ENCODE data around the gene ITPRIPL2. TPM values are rescaled to one million over a fixed set of nuclear protein-coding genes. Genes with fewer than 3 reads are reported as not detected.

ITPRIPL2 gene
- polyA plus RNA-seq, 1 donor from 2014 or later, result not detected

DNA sequence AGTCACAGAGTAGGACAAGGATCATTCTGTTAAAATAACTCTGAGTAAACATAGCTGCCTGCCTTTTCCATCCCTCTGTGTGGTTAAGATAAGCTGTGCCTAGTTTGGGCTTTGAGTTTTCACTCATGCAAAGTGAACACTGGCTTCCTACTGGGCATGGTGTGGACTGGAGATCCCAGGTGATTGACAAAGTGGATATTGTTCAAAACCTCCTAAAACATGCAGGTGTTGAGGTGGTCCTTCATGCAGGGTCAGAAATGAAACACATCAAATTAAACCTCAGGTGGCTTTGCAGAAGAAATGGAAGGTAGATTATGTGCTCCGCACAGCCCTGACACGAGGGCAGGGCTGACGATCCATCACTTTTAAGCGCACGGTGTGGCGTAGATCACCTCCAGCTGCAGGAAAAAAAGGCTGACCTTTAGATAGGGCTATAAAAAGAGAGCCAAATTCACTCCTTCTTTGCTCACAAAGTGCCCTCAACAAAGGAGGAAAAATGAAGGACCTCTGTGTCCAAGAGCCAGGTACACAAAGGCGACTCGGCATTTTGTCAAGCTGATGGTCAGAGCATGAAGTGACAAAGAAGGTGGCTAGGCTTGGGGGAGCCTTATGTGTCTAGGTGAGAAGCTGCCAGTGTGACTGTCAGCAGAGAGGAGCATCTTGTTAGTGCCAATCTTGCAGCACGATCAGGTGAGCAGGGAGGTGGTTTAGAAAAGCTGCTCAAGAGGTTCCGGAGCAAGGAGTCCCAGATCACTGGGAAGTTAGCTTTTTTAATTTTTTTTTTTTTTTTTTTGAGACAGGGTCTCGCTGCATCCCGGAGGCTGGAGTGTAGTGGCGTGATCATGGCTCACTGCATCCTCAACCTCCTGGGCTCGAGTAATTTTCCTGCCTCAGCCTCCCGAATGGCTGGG is 19.9 kb upstream of the ITPRIPL2 start:
- H3K36me3 ChIP-seq (ENCODE audit: insufficient read depth, low read length), result no peaks in the 10 kb centered on the region
- H2AFZ ChIP-seq (ENCODE audit: low read depth, low read length), result no peak overlapping the region
- H3K27me3 ChIP-seq (ENCODE audit: insufficient read depth, low read depth, low read length), result no peaks in the 10 kb centered on the region
- H4K20me1 ChIP-seq (ENCODE audit: insufficient read depth), result no peaks in the 10 kb centered on the region
- H3F3A ChIP-seq (ENCODE audit: insufficient read depth, low read length, poor library complexity, severe bottlenecking), result no peaks in the 10 kb centered on the region
- H3K4me3 ChIP-seq (ENCODE audit: low read length), result no peak overlapping the region
- no peak overlapping the region for H3K27ac ChIP-seq (ENCODE audit: low read length)
- H3K9me3 ChIP-seq (ENCODE audit: low read length), result no peaks in the 10 kb centered on the region
- no peak for TF ChIP-seq MXI1 (conservative IDR thresholded peaks at IDR 0.05; ENCODE audit: poor library complexity, severe bottlenecking)
- TF ChIP-seq SMC3 (conservative IDR thresholded peaks at IDR 0.05; ENCODE audit: poor library complexity), result no peak
- no peak for TF ChIP-seq RAD21 (conservative IDR thresholded peaks at IDR 0.05)
- TF ChIP-seq, protein P1, sequence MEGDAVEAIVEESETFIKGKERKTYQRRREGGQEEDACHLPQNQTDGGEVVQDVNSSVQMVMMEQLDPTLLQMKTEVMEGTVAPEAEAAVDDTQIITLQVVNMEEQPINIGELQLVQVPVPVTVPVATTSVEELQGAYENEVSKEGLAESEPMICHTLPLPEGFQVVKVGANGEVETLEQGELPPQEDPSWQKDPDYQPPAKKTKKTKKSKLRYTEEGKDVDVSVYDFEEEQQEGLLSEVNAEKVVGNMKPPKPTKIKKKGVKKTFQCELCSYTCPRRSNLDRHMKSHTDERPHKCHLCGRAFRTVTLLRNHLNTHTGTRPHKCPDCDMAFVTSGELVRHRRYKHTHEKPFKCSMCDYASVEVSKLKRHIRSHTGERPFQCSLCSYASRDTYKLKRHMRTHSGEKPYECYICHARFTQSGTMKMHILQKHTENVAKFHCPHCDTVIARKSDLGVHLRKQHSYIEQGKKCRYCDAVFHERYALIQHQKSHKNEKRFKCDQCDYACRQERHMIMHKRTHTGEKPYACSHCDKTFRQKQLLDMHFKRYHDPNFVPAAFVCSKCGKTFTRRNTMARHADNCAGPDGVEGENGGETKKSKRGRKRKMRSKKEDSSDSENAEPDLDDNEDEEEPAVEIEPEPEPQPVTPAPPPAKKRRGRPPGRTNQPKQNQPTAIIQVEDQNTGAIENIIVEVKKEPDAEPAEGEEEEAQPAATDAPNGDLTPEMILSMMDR (IDR thresholded peaks at IDR 0.05; ENCODE audit: poor library complexity, severe bottlenecking), result no peak
- no peak for TF ChIP-seq TAF1 (IDR thresholded peaks at IDR 0.05; ENCODE audit: low read depth)
- TF ChIP-seq EP300 (conservative IDR thresholded peaks at IDR 0.05; ENCODE audit: poor library complexity, severe bottlenecking), result no peak
- TF ChIP-seq EZH2 (IDR thresholded peaks at IDR 0.05; ENCODE audit: borderline replicate concordance, insufficient read depth, low read length, poor library complexity, severe bottlenecking), result no peak
- TF ChIP-seq, protein P2, sequence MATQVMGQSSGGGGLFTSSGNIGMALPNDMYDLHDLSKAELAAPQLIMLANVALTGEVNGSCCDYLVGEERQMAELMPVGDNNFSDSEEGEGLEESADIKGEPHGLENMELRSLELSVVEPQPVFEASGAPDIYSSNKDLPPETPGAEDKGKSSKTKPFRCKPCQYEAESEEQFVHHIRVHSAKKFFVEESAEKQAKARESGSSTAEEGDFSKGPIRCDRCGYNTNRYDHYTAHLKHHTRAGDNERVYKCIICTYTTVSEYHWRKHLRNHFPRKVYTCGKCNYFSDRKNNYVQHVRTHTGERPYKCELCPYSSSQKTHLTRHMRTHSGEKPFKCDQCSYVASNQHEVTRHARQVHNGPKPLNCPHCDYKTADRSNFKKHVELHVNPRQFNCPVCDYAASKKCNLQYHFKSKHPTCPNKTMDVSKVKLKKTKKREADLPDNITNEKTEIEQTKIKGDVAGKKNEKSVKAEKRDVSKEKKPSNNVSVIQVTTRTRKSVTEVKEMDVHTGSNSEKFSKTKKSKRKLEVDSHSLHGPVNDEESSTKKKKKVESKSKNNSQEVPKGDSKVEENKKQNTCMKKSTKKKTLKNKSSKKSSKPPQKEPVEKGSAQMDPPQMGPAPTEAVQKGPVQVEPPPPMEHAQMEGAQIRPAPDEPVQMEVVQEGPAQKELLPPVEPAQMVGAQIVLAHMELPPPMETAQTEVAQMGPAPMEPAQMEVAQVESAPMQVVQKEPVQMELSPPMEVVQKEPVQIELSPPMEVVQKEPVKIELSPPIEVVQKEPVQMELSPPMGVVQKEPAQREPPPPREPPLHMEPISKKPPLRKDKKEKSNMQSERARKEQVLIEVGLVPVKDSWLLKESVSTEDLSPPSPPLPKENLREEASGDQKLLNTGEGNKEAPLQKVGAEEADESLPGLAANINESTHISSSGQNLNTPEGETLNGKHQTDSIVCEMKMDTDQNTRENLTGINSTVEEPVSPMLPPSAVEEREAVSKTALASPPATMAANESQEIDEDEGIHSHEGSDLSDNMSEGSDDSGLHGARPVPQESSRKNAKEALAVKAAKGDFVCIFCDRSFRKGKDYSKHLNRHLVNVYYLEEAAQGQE (IDR thresholded peaks at IDR 0.05; ENCODE audit: borderline replicate concordance), result no peak
- no peak for TF ChIP-seq POLR2AphosphoS5 (IDR thresholded peaks at IDR 0.05)
- H3K9me2 ChIP-seq (ENCODE audit: insufficient read depth, low read length), result no peaks in the 10 kb centered on the region
- no peak overlapping the region for H3K9ac ChIP-seq (ENCODE audit: low read length)
- H3K4me2 ChIP-seq (ENCODE audit: low read length), result no peak overlapping the region
- no peaks in the 10 kb centered on the region for H3K79me2 ChIP-seq (replicated peaks; ENCODE audit: insufficient read depth, low read length)

DNA sequence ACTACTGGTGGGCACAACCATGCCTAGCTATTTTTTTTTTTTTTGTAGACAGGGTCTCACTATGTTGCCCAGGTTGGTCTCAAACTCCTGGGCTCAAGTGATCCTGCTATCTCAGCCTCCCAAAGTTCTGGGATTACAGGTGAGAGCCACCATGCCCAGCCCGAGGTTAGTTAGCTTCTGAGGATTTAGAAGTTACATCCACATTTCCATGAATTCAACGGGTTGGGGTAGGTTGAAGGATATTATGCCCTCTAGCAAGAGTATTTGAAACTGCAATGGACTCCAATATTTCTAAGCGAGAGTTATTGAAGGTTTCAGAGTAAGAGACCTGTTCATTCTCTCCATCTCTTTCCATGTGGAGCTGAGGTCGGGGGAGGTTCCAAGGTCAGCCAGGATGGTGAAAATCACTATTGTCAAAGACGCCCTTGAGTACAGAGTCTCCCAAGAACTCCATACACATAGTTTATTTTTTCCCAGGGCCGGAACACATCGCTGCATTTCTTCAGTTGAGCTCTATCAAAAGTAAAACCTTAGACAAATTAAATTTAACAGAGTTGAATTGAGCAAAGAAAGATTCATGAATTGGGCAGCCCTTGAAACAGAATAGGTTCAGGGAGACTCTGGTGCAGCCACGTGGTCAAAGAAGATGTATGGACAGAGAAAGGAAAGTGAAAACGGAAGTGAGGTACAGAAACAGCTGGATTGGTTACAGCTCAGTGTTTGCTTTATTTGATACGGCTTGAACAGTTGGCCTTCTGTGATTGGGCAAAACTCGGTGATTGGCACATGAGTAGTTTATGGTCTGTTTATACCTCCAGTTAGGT is 19.0 kb upstream of the ITPRIPL2 start:
- Histone ChIP-seq H4K20me1 (ENCODE audit: insufficient read depth) (no peaks in the 10 kb centered on the region), H3K9ac (ENCODE audit: low read length) (no peak overlapping the region), H3F3A (ENCODE audit: insufficient read depth, low read length, poor library complexity, severe bottlenecking) (no peaks in the 10 kb centered on the region), H3K79me2 (replicated peaks; ENCODE audit: insufficient read depth, low read length) (no peaks in the 10 kb centered on the region), H3K9me3 (ENCODE audit: low read length) (no peaks in the 10 kb centered on the region), H3K27ac (ENCODE audit: low read length) (no peak overlapping the region), H2AFZ (ENCODE audit: low read depth, low read length) (no peak overlapping the region), H3K4me3 (ENCODE audit: low read length) (no peak overlapping the region), H3K4me2 (ENCODE audit: low read length) (no peak overlapping the region), H3K36me3 (ENCODE audit: insufficient read depth, low read length) (no peaks in the 10 kb centered on the region), H3K27me3 (ENCODE audit: insufficient read depth, low read depth, low read length) (no peaks in the 10 kb centered on the region), H3K9me2 (ENCODE audit: insufficient read depth, low read length) (no peaks in the 10 kb centered on the region)
- TF ChIP-seq RAD21 (conservative IDR thresholded peaks at IDR 0.05) (no peak), TAF1 (IDR thresholded peaks at IDR 0.05; ENCODE audit: low read depth) (no peak), MXI1 (conservative IDR thresholded peaks at IDR 0.05; ENCODE audit: poor library complexity, severe bottlenecking) (no peak), EP300 (conservative IDR thresholded peaks at IDR 0.05; ENCODE audit: poor library complexity, severe bottlenecking) (no peak), EZH2 (IDR thresholded peaks at IDR 0.05; ENCODE audit: borderline replicate concordance, insufficient read depth, low read length, poor library complexity, severe bottlenecking) (no peak), SMC3 (conservative IDR thresholded peaks at IDR 0.05; ENCODE audit: poor library complexity) (no peak), POLR2AphosphoS5 (IDR thresholded peaks at IDR 0.05) (no peak)
- TF ChIP-seq, protein P1 (IDR thresholded peaks at IDR 0.05; ENCODE audit: poor library complexity, severe bottlenecking), result no peak
- TF ChIP-seq, protein P2 (IDR thresholded peaks at IDR 0.05; ENCODE audit: borderline replicate concordance), result no peak

Measured in neural cell (in vitro differentiated cells).